Parathyroid adenoma (tissue), 2 donors: ENCODE results near the gene MAN1B1.

Source experiments
- H2AFZ ChIP-seq: fragments of 300-600 bp; sonication (generic); one replicate; pipeline ENCODE4 v1.7.0; 2017; ENCODE audit warnings: antibody characterized with exemption, mild to moderate bottlenecking
- H3K27ac ChIP-seq: fragments of 300-600 bp; sonication (generic); one replicate; pipeline ENCODE4 v1.7.0; 2017
- H3K27me3 ChIP-seq: fragments of 300-600 bp; sonication (generic); one replicate; pipeline ENCODE4 v1.7.0; 2017; ENCODE audit warnings: low read length; ENCODE audit not compliant: control insufficient read depth, insufficient read depth
- H3K36me3 ChIP-seq: fragments of 300-600 bp; sonication (generic); one replicate; pipeline ENCODE4 v1.7.0; 2017; ENCODE audit warnings: low read length; ENCODE audit not compliant: control insufficient read depth, insufficient read depth
- H3K4me1 ChIP-seq: fragments of 300-600 bp; sonication (generic); one replicate; pipeline ENCODE4 v1.7.0; 2017; ENCODE audit warnings: control low read depth
- H3K4me2 ChIP-seq: fragments of 300-600 bp; sonication (generic); one replicate; pipeline ENCODE4 v1.7.0; 2017; ENCODE audit warnings: low read length
- H3K4me3 ChIP-seq: fragments of 300-600 bp; sonication (generic); one replicate; pipeline ENCODE4 v1.7.0; 2017; ENCODE audit warnings: low read depth, low read length
- H3K79me2 ChIP-seq: fragments of 300-600 bp; sonication (generic); one replicate; pipeline ENCODE4 v1.7.0; 2017; ENCODE audit warnings: control low read depth
- H3K9ac ChIP-seq: fragments of 300-600 bp; sonication (generic); one replicate; pipeline ENCODE4 v1.7.0; 2017; ENCODE audit warnings: mild to moderate bottlenecking
- H3K9me3 ChIP-seq: fragments of 300-600 bp; sonication (generic); one replicate; pipeline ENCODE4 v1.7.0; 2017; ENCODE audit warnings: low read length; ENCODE audit not compliant: control insufficient read depth
- TF ChIP-seq, protein P1 (sequence below): fragments of 300-600 bp; sonication (generic); IDR thresholded peaks from one replicate; pipeline ENCODE4 v1.7.0; 2017; ENCODE audit warnings: antibody characterized with exemption, mild to moderate bottlenecking
- donor health status: primary hyperparathyroidism.

The MAN1B1 gene

GRCh38 chr9:137089232-137089947 is 2.6 kb downstream of the MAN1B1 start:
- TF ChIP-seq, protein P1, sequence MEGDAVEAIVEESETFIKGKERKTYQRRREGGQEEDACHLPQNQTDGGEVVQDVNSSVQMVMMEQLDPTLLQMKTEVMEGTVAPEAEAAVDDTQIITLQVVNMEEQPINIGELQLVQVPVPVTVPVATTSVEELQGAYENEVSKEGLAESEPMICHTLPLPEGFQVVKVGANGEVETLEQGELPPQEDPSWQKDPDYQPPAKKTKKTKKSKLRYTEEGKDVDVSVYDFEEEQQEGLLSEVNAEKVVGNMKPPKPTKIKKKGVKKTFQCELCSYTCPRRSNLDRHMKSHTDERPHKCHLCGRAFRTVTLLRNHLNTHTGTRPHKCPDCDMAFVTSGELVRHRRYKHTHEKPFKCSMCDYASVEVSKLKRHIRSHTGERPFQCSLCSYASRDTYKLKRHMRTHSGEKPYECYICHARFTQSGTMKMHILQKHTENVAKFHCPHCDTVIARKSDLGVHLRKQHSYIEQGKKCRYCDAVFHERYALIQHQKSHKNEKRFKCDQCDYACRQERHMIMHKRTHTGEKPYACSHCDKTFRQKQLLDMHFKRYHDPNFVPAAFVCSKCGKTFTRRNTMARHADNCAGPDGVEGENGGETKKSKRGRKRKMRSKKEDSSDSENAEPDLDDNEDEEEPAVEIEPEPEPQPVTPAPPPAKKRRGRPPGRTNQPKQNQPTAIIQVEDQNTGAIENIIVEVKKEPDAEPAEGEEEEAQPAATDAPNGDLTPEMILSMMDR = no peak
- Histone ChIP-seq H3K4me3 (no peak overlapping the region), H2AFZ (no peak overlapping the region), H3K27ac (no peak overlapping the region), H3K79me2 (no peaks in the 10 kb centered on the region), H3K36me3 (no peaks in the 10 kb centered on the region), H3K4me1 (no peaks in the 10 kb centered on the region), H3K9me3 (no peaks in the 10 kb centered on the region), H3K27me3 (no peaks in the 10 kb centered on the region), H3K4me2 (no peak overlapping the region), H3K9ac (no peak overlapping the region)

- no peaks in the 10 kb centered on the region for H3K36me3 ChIP-seq
- no peak overlapping the region for H2AFZ ChIP-seq
- no peaks in the 10 kb centered on the region for H3K79me2 ChIP-seq
- H3K9me3 ChIP-seq = no peaks in the 10 kb centered on the region
- H3K4me2 ChIP-seq = no peak overlapping the region
- no peak overlapping the region for H3K4me3 ChIP-seq
- no peaks in the 10 kb centered on the region for H3K4me1 ChIP-seq
- H3K27ac ChIP-seq = no peak overlapping the region
- no peak overlapping the region for H3K9ac ChIP-seq
- H3K27me3 ChIP-seq = no peaks in the 10 kb centered on the region
- TF ChIP-seq, protein P1 = no peak
Observed at GRCh38 chr9:137095664-137096517, 9.1 kb downstream of the MAN1B1 start.

- TF ChIP-seq, protein P1 = no peak
- no peaks in the 10 kb centered on the region for H3K79me2 ChIP-seq
- no peak overlapping the region for H2AFZ ChIP-seq
- H3K36me3 ChIP-seq = no peaks in the 10 kb centered on the region
- H3K9ac ChIP-seq = no peak overlapping the region
- H3K4me2 ChIP-seq = no peak overlapping the region
- H3K27me3 ChIP-seq = no peaks in the 10 kb centered on the region
- no peak overlapping the region for H3K27ac ChIP-seq
- H3K4me1 ChIP-seq = no peaks in the 10 kb centered on the region
- no peaks in the 10 kb centered on the region for H3K9me3 ChIP-seq
- H3K4me3 ChIP-seq = no peak overlapping the region
Observed at GRCh38 chr9:137096785-137097546, 10.2 kb downstream of the MAN1B1 start.

- no peak overlapping the region for H3K9ac ChIP-seq
- no peaks in the 10 kb centered on the region for H3K27me3 ChIP-seq
- no peak overlapping the region for H3K4me3 ChIP-seq
- TF ChIP-seq, protein P1 = no peak
- no peaks in the 10 kb centered on the region for H3K36me3 ChIP-seq
- H3K79me2 ChIP-seq = no peaks in the 10 kb centered on the region
- no peak overlapping the region for H3K4me2 ChIP-seq
- H3K27ac ChIP-seq = no peak overlapping the region
- no peaks in the 10 kb centered on the region for H3K4me1 ChIP-seq
- H2AFZ ChIP-seq = no peak overlapping the region
- no peaks in the 10 kb centered on the region for H3K9me3 ChIP-seq
Observed at GRCh38 chr9:137097761-137098462, 11.1 kb downstream of the MAN1B1 start.
